ENCODE data around the gene B9D1.

Gene B9D1

DNA sequence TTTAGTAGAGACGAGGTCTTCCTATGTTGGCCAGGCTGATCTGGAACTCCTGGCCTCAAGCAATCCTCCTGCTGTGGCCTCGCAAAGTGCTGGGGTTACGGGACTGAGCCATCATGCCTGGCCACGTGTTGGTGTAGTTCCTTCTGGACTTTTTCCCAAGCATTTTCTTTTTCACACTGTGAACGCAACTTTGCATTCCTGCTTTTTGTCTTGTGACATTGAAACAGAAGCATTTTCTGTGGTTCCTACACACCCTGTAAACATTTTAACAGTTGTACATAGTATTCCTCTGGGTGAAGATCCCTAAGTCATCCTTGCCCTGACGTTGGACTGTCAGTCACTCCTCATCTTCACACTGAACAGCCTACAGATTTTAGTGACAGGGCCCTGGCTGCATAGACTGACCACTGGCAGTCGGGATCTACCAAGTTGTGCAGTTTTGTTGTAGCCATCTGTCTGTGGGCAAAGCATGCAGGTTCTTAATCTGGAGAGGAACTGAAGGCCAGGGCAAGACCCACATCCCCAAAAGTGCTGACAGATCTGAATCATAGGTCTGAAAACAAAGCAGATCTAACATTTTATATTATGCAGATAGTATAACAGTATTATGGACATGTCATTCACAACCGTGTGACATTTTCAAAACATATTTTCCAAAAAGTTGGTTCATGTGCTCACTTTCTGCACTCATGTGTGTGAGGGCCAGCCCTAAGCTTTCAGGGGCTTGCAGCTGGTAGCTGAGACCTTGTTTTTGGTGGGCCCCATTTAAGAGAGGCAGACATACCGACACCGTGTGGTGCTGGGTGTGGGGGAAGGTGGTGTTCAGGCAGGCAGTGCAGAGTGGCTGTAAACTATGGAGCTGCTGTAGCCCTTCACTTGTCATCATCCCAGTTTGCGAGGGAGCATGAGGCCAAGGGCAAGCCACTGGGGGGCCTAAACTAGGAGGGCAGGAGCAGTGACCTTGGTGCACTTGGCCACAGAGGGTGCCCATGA is 65.4 kb downstream of the B9D1 start:
- FAIRE-seq = no peak

DNA sequence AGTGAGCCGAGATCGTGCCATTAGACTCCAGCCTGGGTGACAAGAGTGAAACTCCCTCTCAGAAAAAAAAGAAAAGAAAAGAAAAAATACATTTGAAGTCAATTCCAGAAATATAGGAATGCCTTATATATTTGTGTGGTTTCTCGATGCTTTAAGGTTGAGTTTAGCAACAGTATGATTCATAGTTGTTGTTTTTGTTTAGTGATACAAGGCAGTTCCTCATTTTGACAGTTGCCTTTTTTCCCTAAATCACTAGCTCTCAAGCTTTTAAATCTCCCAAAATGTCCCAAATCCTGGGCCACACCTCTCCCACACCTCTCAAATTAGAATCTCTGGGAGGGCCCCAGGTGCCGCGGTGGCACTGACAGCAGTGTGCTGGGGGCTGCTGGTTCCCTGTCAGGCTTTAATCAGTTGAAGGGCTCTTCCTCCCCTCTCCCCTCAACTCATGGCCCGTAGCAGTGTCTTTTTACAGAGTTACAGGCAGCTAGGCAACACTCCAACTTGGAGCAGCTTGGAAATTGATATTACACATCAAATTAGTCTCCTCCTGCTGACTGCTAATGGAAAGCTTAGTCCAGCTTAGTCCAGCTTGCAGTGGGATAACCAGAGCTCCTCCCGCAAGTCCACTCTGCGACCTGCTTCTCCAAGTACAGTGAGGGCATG is 66.9 kb downstream of the B9D1 start:
- FAIRE-seq = no peak

DNA sequence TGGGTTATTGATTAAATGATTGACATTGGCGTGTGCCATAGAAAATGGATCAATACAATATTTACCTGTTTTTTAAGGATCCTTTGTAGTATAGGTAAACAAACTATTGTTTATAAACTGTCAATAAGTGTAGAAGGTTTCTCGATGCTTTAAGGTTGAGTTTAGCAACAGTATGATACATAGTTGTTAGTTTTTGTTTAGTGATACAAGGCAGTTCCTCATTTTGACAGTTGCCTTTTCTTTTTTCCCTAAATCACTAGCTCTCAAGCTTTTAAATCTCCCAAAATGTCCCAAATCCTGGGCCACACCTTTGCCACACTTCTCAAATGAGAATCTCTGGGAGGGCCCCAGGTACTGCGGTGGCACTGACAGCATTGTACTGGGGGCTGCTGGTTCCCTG is 68.1 kb downstream of the B9D1 start:
- FAIRE-seq = no peak
